ENCODE results near the gene XXYLT1. TPM values are rescaled to one million over a fixed set of nuclear protein-coding genes. Genes with fewer than 3 reads are reported as not detected.

XXYLT1 gene
- total and polyA plus RNA-seq, 9 donors, result 17.2 to 30.7 (median 23.9) TPM

GRCh38 chr3:195062866-195063540, 208.0 kb downstream of the XXYLT1 start:
- 77% methylated on average over 12 of the region's 20 CpGs for WGBS (ENCODE audit: insufficient coverage)
- H3K4me1 ChIP-seq (ENCODE audit: control insufficient read depth, insufficient read depth, low read length), result peaks cover 36% of the 10 kb centered on the region
- peaks cover 3% of the 10 kb centered on the region for H3K36me3 ChIP-seq (ENCODE audit: control insufficient read depth, insufficient read depth, low read length)
- no peak for DNase-seq
- no peak overlapping the region for H3K27ac ChIP-seq (ENCODE audit: low read length)
- H3K9me3 ChIP-seq (replicated peaks; ENCODE audit: control insufficient read depth, low read depth, low read length), result no peaks in the 10 kb centered on the region
- H3K27me3 ChIP-seq (ENCODE audit: control insufficient read depth, insufficient read depth, low read length), result no peaks in the 10 kb centered on the region
- H3K4me3 ChIP-seq (ENCODE audit: low read length), result no peak overlapping the region

- no peaks in the 10 kb centered on the region for H3K9me3 ChIP-seq (replicated peaks; ENCODE audit: control insufficient read depth, low read depth, low read length)
- 88% methylated on average over 26 of the region's 36 CpGs for WGBS (ENCODE audit: insufficient coverage)
- no peak overlapping the region for H3K27ac ChIP-seq (ENCODE audit: low read length)
- H3K4me3 ChIP-seq (ENCODE audit: low read length), result no peak overlapping the region
- DNase-seq, result no peak
- peaks cover 2% of the 10 kb centered on the region for H3K27me3 ChIP-seq (ENCODE audit: control insufficient read depth, insufficient read depth, low read length)
- peaks cover 36% of the 10 kb centered on the region for H3K4me1 ChIP-seq (ENCODE audit: control insufficient read depth, insufficient read depth, low read length)
- no peaks in the 10 kb centered on the region for H3K36me3 ChIP-seq (ENCODE audit: control insufficient read depth, insufficient read depth, low read length)
Measured at GRCh38 chr3:195061756-195062655, 209.0 kb downstream of the XXYLT1 start.

GRCh38 chr3:195060531-195061291, 210.2 kb downstream of the XXYLT1 start:
- no peak overlapping the region for H3K27ac ChIP-seq (ENCODE audit: low read length)
- no peak for DNase-seq
- no peaks in the 10 kb centered on the region for H3K36me3 ChIP-seq (ENCODE audit: control insufficient read depth, insufficient read depth, low read length)
- H3K4me1 ChIP-seq (ENCODE audit: control insufficient read depth, insufficient read depth, low read length), result peaks cover 36% of the 10 kb centered on the region
- no peak overlapping the region for H3K4me3 ChIP-seq (ENCODE audit: low read length)
- H3K27me3 ChIP-seq (ENCODE audit: control insufficient read depth, insufficient read depth, low read length), result peaks cover 2% of the 10 kb centered on the region
- no peaks in the 10 kb centered on the region for H3K9me3 ChIP-seq (replicated peaks; ENCODE audit: control insufficient read depth, low read depth, low read length)
- 87% methylated on average over 18 of the region's 18 CpGs for WGBS (ENCODE audit: insufficient coverage)

- Histone ChIP-seq H3K27ac (ENCODE audit: low read length) (no peak overlapping the region), H3K4me3 (ENCODE audit: low read length) (no peak overlapping the region), H3K36me3 (ENCODE audit: control insufficient read depth, insufficient read depth, low read length) (no peaks in the 10 kb centered on the region), H3K27me3 (ENCODE audit: control insufficient read depth, insufficient read depth, low read length) (peaks cover 2% of the 10 kb centered on the region), H3K9me3 (replicated peaks; ENCODE audit: control insufficient read depth, low read depth, low read length) (no peaks in the 10 kb centered on the region), H3K4me1 (ENCODE audit: control insufficient read depth, insufficient read depth, low read length) (peaks cover 36% of the 10 kb centered on the region)
- WGBS (ENCODE audit: insufficient coverage), result 88% methylated on average over 3 of the region's 3 CpGs
- DNase-seq, result no peak
Measured at GRCh38 chr3:195060217-195060481, 210.8 kb downstream of the XXYLT1 start.

GRCh38 chr3:195059471-195060216, 211.3 kb downstream of the XXYLT1 start:
- Histone ChIP-seq H3K27ac (ENCODE audit: low read length) (no peak overlapping the region), H3K9me3 (replicated peaks; ENCODE audit: control insufficient read depth, low read depth, low read length) (no peaks in the 10 kb centered on the region), H3K4me3 (ENCODE audit: low read length) (no peak overlapping the region), H3K4me1 (ENCODE audit: control insufficient read depth, insufficient read depth, low read length) (peaks cover 34% of the 10 kb centered on the region), H3K36me3 (ENCODE audit: control insufficient read depth, insufficient read depth, low read length) (no peaks in the 10 kb centered on the region), H3K27me3 (ENCODE audit: control insufficient read depth, insufficient read depth, low read length) (peaks cover 2% of the 10 kb centered on the region)
- DNase-seq, result no peak
- 67% methylated on average over 17 of the region's 22 CpGs for WGBS (ENCODE audit: insufficient coverage)

- 24% methylated on average over 11 of the region's 13 CpGs for WGBS (ENCODE audit: insufficient coverage)
- peaks cover 28% of the 10 kb centered on the region for H3K4me1 ChIP-seq (ENCODE audit: control insufficient read depth, insufficient read depth, low read length)
- DNase-seq, result peak; percentile 76
- no peaks in the 10 kb centered on the region for H3K9me3 ChIP-seq (replicated peaks; ENCODE audit: control insufficient read depth, low read depth, low read length)
- H3K27ac ChIP-seq (ENCODE audit: low read length), result peak overlapping the region; percentile 29
- H3K4me3 ChIP-seq (ENCODE audit: low read length), result no peak overlapping the region
- peaks cover 2% of the 10 kb centered on the region for H3K27me3 ChIP-seq (ENCODE audit: control insufficient read depth, insufficient read depth, low read length)
- H3K36me3 ChIP-seq (ENCODE audit: control insufficient read depth, insufficient read depth, low read length), result no peaks in the 10 kb centered on the region
Measured at GRCh38 chr3:195059006-195059350, 212.0 kb downstream of the XXYLT1 start.

- Histone ChIP-seq H3K27ac (ENCODE audit: low read length) (peak overlapping the region; percentile 29), H3K36me3 (ENCODE audit: control insufficient read depth, insufficient read depth, low read length) (no peaks in the 10 kb centered on the region), H3K27me3 (ENCODE audit: control insufficient read depth, insufficient read depth, low read length) (peaks cover 2% of the 10 kb centered on the region), H3K9me3 (replicated peaks; ENCODE audit: control insufficient read depth, low read depth, low read length) (no peaks in the 10 kb centered on the region), H3K4me1 (ENCODE audit: control insufficient read depth, insufficient read depth, low read length) (peaks cover 23% of the 10 kb centered on the region), H3K4me3 (ENCODE audit: low read length) (no peak overlapping the region)
- 70% methylated on average over 9 of the region's 15 CpGs for WGBS (ENCODE audit: insufficient coverage)
- DNase-seq, result no peak
Measured at GRCh38 chr3:195058336-195059005, 212.5 kb downstream of the XXYLT1 start.

GRCh38 chr3:195057716-195058115, 213.2 kb downstream of the XXYLT1 start:
- peaks cover 2% of the 10 kb centered on the region for H3K27me3 ChIP-seq (ENCODE audit: control insufficient read depth, insufficient read depth, low read length)
- peaks cover 16% of the 10 kb centered on the region for H3K4me1 ChIP-seq (ENCODE audit: control insufficient read depth, insufficient read depth, low read length)
- DNase-seq, result no peak
- H3K4me3 ChIP-seq (ENCODE audit: low read length), result no peak overlapping the region
- no peaks in the 10 kb centered on the region for H3K36me3 ChIP-seq (ENCODE audit: control insufficient read depth, insufficient read depth, low read length)
- WGBS (ENCODE audit: insufficient coverage), result 100% methylated on average over 1 of the region's 7 CpGs
- H3K27ac ChIP-seq (ENCODE audit: low read length), result no peak overlapping the region
- H3K9me3 ChIP-seq (replicated peaks; ENCODE audit: control insufficient read depth, low read depth, low read length), result no peaks in the 10 kb centered on the region

GRCh38 chr3:195056506-195056905, 214.5 kb downstream of the XXYLT1 start:
- peaks cover 16% of the 10 kb centered on the region for H3K4me1 ChIP-seq (ENCODE audit: control insufficient read depth, insufficient read depth, low read length)

More at GRCh38 chr3:195056506-195056905, 214.5 kb downstream of the XXYLT1 start:
- Histone ChIP-seq H3K27ac (ENCODE audit: low read length) (no peak overlapping the region), H3K9me3 (replicated peaks; ENCODE audit: control insufficient read depth, low read depth, low read length) (no peaks in the 10 kb centered on the region), H3K36me3 (ENCODE audit: control insufficient read depth, insufficient read depth, low read length) (no peaks in the 10 kb centered on the region), H3K4me3 (ENCODE audit: low read length) (no peak overlapping the region), H3K27me3 (ENCODE audit: control insufficient read depth, insufficient read depth, low read length) (peaks cover 2% of the 10 kb centered on the region)
- no peak for DNase-seq
- 61% methylated on average over 4 of the region's 5 CpGs for WGBS (ENCODE audit: insufficient coverage)

All from muscle of leg (tissue), 11 donors.